K562 (cell line): ENCODE measurements around the gene ITGB5. TPM values are rescaled to one million over a fixed set of nuclear protein-coding genes. Genes with fewer than 3 reads are reported as not detected.

Source experiments
- BACH1 ChIP-seq: fragments of 200-800 bp; sonication (Bioruptor generic); IDR thresholded peaks from 2 replicates; pipeline ENCODE4 v1.6.1; 2016; ENCODE audit warnings: missing genetic modification characterization, missing compliant biosample characterization
- BCOR ChIP-seq: fragments of 450-650 bp; IDR thresholded peaks from 2 replicates; pipeline ENCODE4 v1.6.1; 2016
- CBFA2T3 ChIP-seq: fragments of 450-650 bp; IDR thresholded peaks from 2 replicates; pipeline ENCODE4 v1.6.1; 2017
- CBX3 ChIP-seq, 2 experiments: IDR thresholded peaks; 1 replicate in 1 of 2; 2 replicates in 1 of 2; pipeline ENCODE4 v1.6.1; 2012; ENCODE audit warnings: inconsistent platforms in 2 of 2, low read length in 2 of 2, borderline replicate concordance in 1 of 2, control low read depth in 1 of 2
- CHCHD3 ChIP-seq: fragments of 250-450 bp; sonication (Bioruptor Pico); IDR thresholded peaks from 2 replicates; pipeline ENCODE4 v2.1.2; 2022; ENCODE audit warnings: mild to moderate bottlenecking
- DACH1 ChIP-seq: fragments of 450-650 bp; IDR thresholded peaks from 2 replicates; pipeline ENCODE4 v1.6.1; 2018; ENCODE audit not compliant: partially characterized antibody
- FIP1L1 ChIP-seq: fragments of 200-400 bp; formaldehyde crosslinking; IDR thresholded peaks from 2 replicates; pipeline ENCODE4 v1.6.1; 2018; ENCODE audit warnings: mild to moderate bottlenecking, low read depth, low read length; ENCODE audit not compliant: poor library complexity, severe bottlenecking
- FOXJ3 ChIP-seq: sonication (generic); formaldehyde crosslinking; IDR thresholded peaks from 2 replicates; pipeline ENCODE4 v1.4.0; 2020; ENCODE audit warnings: mild to moderate bottlenecking, missing genetic modification reagents
- HES1 ChIP-seq: fragments of 450-650 bp; IDR thresholded peaks from 2 replicates; pipeline ENCODE4 v1.6.1; 2016; ENCODE audit warnings: low read depth, mild to moderate bottlenecking, moderate library complexity
- KDM5B ChIP-seq: fragments of 200-600 bp; sonication (generic); IDR thresholded peaks from 2 replicates; pipeline ENCODE4 v1.6.1; 2012; ENCODE audit warnings: low read depth, mild to moderate bottlenecking, moderate library complexity, low read length, control low read depth, inconsistent platforms; ENCODE audit not compliant: insufficient replicate concordance
- MLX ChIP-seq, 2 experiments: fragments of 450-650 bp in 1 of 2; sonication (generic) in 1 of 2; formaldehyde crosslinking; conservative IDR thresholded peaks; 2 replicates each; pipeline versions ENCODE4 v1.4.0 to v1.8.1; 2020 to 2022; ENCODE audit warnings: mild to moderate bottlenecking in 1 of 2, missing genetic modification reagents in 1 of 2
- NCOR1 ChIP-seq: fragments of 450-650 bp; IDR thresholded peaks from 2 replicates; pipeline ENCODE4 v1.6.1; 2016; ENCODE audit warnings: mild to moderate bottlenecking, moderate library complexity
- NELFE ChIP-seq: IDR thresholded peaks from 2 replicates; pipeline ENCODE4 v1.6.1; 2011; ENCODE audit warnings: mild to moderate bottlenecking; ENCODE audit not compliant: insufficient read depth, insufficient read length
- NFATC3 ChIP-seq: fragments of 450-650 bp; IDR thresholded peaks from 2 replicates; pipeline ENCODE4 v1.6.1; 2017; ENCODE audit warnings: mild to moderate bottlenecking
- NFE2L1 ChIP-seq: fragments of 450-650 bp; IDR thresholded peaks from 2 replicates; pipeline ENCODE4 v1.6.1; 2016; ENCODE audit warnings: missing genetic modification characterization, low read depth, mild to moderate bottlenecking, missing compliant biosample characterization, moderate library complexity, borderline replicate concordance
- POLR2G ChIP-seq: fragments of 200-400 bp; formaldehyde crosslinking; IDR thresholded peaks from 2 replicates; pipeline ENCODE4 v1.6.1; 2017; ENCODE audit warnings: low read depth, mild to moderate bottlenecking, antibody characterized with exemption, low read length, moderate library complexity
- POLR3G ChIP-seq: IDR thresholded peaks from 2 replicates; pipeline ENCODE4 v1.6.1; 2011; ENCODE audit not compliant: insufficient read length, insufficient replicate concordance; ENCODE audit errors: extremely low read depth
- SREBF2 ChIP-seq: sonication (generic); formaldehyde crosslinking; IDR thresholded peaks from 2 replicates; pipeline ENCODE4 v1.4.0; 2020; ENCODE audit warnings: mild to moderate bottlenecking, missing genetic modification reagents
- SUPT5H ChIP-seq: fragments of 450-650 bp; IDR thresholded peaks from 2 replicates; pipeline ENCODE4 v1.6.1; 2016
- TAL1 ChIP-seq: fragments of 450-650 bp; IDR thresholded peaks from 2 replicates; pipeline ENCODE4 v1.6.1; 2016; ENCODE audit warnings: mild to moderate bottlenecking
- TCF3 ChIP-seq: sonication (generic); formaldehyde crosslinking; IDR thresholded peaks from 2 replicates; pipeline ENCODE4 v1.4.0; 2020; ENCODE audit warnings: mild to moderate bottlenecking, missing genetic modification reagents
- XRCC5 ChIP-seq: fragments of 200-400 bp; formaldehyde crosslinking; IDR thresholded peaks from 2 replicates; pipeline ENCODE4 v1.6.1; 2017; ENCODE audit warnings: low read depth, mild to moderate bottlenecking, low read length
- ZC3H8 ChIP-seq: fragments of 450-650 bp; IDR thresholded peaks from 2 replicates; pipeline ENCODE4 v1.6.1; 2017
- ZNF133 ChIP-seq: fragments of 250-450 bp; sonication (Bioruptor Pico); IDR thresholded peaks from 2 replicates; pipeline ENCODE4 v1.4.0; 2020; ENCODE audit warnings: mild to moderate bottlenecking
- ZNF23 ChIP-seq: fragments of 250-450 bp; sonication (Bioruptor Pico); IDR thresholded peaks from 2 replicates; pipeline ENCODE4 v1.4.0; 2020; ENCODE audit warnings: mild to moderate bottlenecking
- ZNF347 ChIP-seq: fragments of 450-650 bp; formaldehyde crosslinking; IDR thresholded peaks from 2 replicates; pipeline ENCODE4 v1.4.0; 2020; ENCODE audit warnings: low read depth, mild to moderate bottlenecking, moderate library complexity
- ZNF79 ChIP-seq: fragments of 250-450 bp; sonication (Bioruptor Pico); IDR thresholded peaks from 2 replicates; pipeline ENCODE4 v1.4.0; 2020; ENCODE audit warnings: low read depth, mild to moderate bottlenecking, moderate library complexity
- ZSCAN29 ChIP-seq: fragments of 450-650 bp; IDR thresholded peaks from 2 replicates; pipeline ENCODE4 v1.6.1; 2017
- polyA plus RNA-seq, 8 experiments: library from polyadenylated mRNA; depleted of rRNA in 4 of 8; stranded (reverse) in 5 of 8; unstranded in 3 of 8; fragments of >200 nt; fragmentation: Nextera tagmentation in 2 of 8; fragmentation: Illumina TruSeq in 1 of 8; extraction: Ambion mirVana in 2 of 8; extraction: Trizol in 1 of 8; gene quantifications; 2 replicates each; pipeline versions ENCODE4 v1.2.1 to v1.2.3, GENCODE V29; 2011 to 2014; ENCODE audit warnings: inconsistent platforms in 1 of 8, missing spikeins in 1 of 8
- total RNA-seq, 7 experiments: library from RNA; depleted of rRNA in 6 of 7; stranded (reverse); fragments of >200 nt in 6 of 7; fragmentation: Illumina TruSeq in 2 of 7; extraction: Trizol in 2 of 7; gene quantifications; 2 replicates each; pipeline versions ENCODE4 v1.2.1 to v1.2.3, GENCODE V29; 2011 to 2021; ENCODE audit warnings: low replicate concordance in 1 of 7
- TF ChIP-seq, protein P1 (sequence below): fragments of 250-450 bp; sonication (Bioruptor Pico); IDR thresholded peaks from 2 replicates; pipeline ENCODE4 v1.5.0; 2022; ENCODE audit warnings: mild to moderate bottlenecking

ITGB5 gene
- total and polyA plus RNA-seq, 9 of the 15 experiments (the other 6 are each of a cell fraction or from before 2014, with no cell fraction given): 1.7 to 46.8 (median 9.9) TPM

DNA sequence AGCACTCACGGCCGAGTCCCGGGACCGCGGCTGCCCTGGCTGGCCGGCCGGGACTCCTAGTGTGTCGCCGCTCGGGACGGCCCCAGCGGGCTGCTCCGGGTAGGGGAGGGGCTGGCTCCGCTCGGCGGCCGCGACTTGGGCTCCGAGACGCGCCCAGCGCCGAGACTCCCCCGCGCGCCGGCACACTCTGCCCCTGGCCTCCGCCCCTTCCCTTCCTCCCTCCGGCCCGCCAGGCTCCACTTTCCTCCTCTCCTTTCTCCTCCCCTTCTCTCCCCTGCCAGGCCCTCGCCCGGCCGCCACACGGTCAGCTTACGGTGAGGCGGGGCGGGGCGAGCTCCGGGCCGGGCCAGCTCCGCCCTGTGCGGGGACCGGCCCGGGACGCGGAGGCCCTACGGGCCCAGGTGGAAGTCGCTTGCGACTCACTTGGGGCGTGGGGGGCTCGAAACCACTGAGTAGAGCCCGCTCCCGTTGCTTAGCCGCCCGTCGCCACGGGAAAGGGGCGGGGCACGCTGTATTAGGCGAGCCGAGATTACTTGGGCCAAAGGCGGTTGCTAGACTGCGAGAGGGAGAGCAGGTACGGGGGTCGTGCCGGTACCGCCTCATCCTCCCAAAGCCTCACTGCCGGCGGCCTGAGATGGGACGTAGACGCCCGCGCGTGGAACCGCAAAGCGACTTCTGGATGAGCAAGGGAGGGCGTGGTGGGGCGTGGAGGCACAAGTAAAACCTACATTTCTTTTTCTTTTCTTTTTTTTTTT, at the start of gene ITGB5 (continued):
- no peak for TF ChIP-seq FOXJ3 (CRISPR knock-in tag)
- no peak for TF ChIP-seq ZNF133 (CRISPR knock-in tag)
- TF ChIP-seq SUPT5H: peak; percentile 45
- 0 out of 2 replicates have a peak, but pooled peaks have one; percentile 19 for TF ChIP-seq CBFA2T3
- TF ChIP-seq DACH1: no peak
- TF ChIP-seq TCF3 (CRISPR knock-in tag): no peak
- peak; percentile 45; the same call in 1 of the 2 replicates for TF ChIP-seq HES1
- peak; percentile 43 for TF ChIP-seq KDM5B
- TF ChIP-seq ZNF23 (CRISPR knock-in tag): no peak
- no peak for TF ChIP-seq FIP1L1
- TF ChIP-seq, protein P1, sequence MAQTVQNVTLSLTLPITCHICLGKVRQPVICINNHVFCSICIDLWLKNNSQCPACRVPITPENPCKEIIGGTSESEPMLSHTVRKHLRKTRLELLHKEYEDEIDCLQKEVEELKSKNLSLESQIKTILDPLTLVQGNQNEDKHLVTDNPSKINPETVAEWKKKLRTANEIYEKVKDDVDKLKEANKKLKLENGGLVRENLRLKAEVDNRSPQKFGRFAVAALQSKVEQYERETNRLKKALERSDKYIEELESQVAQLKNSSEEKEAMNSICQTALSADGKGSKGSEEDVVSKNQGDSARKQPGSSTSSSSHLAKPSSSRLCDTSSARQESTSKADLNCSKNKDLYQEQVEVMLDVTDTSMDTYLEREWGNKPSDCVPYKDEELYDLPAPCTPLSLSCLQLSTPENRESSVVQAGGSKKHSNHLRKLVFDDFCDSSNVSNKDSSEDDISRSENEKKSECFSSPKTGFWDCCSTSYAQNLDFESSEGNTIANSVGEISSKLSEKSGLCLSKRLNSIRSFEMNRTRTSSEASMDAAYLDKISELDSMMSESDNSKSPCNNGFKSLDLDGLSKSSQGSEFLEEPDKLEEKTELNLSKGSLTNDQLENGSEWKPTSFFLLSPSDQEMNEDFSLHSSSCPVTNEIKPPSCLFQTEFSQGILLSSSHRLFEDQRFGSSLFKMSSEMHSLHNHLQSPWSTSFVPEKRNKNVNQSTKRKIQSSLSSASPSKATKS (CRISPR knock-in tag): no peak
- no peak for TF ChIP-seq NELFE
- peak; percentile 33; the same call in 1 of the 2 replicates for TF ChIP-seq BCOR
- TF ChIP-seq ZNF79 (CRISPR knock-in tag): no peak
- no peak for TF ChIP-seq NFATC3
- TF ChIP-seq POLR3G: no peak
- TF ChIP-seq CHCHD3 (CRISPR knock-in tag): no peak
- no peak for TF ChIP-seq NFE2L1
- TF ChIP-seq NCOR1: no peak
- TF ChIP-seq ZSCAN29: no peak
- no peak for TF ChIP-seq ZNF347
- TF ChIP-seq MLX (CRISPR knock-in tag; conservative IDR thresholded peaks at IDR 0.05): no peak
- TF ChIP-seq BACH1 (tag): no peak
- no peak for TF ChIP-seq TAL1
- TF ChIP-seq SREBF2 (CRISPR knock-in tag): no peak
- no peak for TF ChIP-seq CBX3 (IDR thresholded peaks at IDR 0.05; ENCODE audit: borderline replicate concordance in 1 of 2, low read length in 2 of 2)
- TF ChIP-seq XRCC5: no peak
- no peak for TF ChIP-seq ZC3H8
- peak; percentile 69 for TF ChIP-seq POLR2G
